ENCODE measurements around the gene NRCAM. TPM values are rescaled to one million over a fixed set of nuclear protein-coding genes. Genes with fewer than 3 reads are reported as not detected.

The NRCAM gene
- total and polyA plus RNA-seq, 2 of the 13 experiments (the other 11 are each of a cell fraction or from before 2014, with no cell fraction given) = 0.31 to 0.33 TPM

DNA sequence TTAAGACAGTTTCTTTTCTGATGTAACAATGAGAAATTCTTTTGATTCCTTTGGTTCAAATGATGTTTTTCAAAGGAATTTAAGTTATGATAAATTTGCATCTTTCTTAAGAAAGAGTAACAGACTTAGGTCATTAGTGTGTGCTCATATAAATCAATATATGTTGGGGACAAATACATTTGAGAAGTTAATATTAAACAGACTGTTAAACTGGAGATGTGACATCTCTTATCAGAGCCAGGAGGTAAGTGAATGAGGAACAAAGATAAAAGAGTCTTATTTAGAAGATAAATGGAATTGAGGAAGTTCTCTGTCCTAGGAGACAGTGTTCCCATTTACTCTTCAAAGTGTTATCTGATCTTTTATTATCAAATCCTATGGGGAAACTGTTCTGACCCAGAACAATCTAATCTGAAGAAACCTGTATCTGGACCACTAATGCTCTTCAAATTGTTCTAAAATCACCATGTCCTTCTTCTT is 221.2 kb downstream of the NRCAM start (continued):
- TF ChIP-seq, protein P1, sequence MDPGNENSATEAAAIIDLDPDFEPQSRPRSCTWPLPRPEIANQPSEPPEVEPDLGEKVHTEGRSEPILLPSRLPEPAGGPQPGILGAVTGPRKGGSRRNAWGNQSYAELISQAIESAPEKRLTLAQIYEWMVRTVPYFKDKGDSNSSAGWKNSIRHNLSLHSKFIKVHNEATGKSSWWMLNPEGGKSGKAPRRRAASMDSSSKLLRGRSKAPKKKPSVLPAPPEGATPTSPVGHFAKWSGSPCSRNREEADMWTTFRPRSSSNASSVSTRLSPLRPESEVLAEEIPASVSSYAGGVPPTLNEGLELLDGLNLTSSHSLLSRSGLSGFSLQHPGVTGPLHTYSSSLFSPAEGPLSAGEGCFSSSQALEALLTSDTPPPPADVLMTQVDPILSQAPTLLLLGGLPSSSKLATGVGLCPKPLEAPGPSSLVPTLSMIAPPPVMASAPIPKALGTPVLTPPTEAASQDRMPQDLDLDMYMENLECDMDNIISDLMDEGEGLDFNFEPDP (CRISPR knock-in tag; conservative IDR thresholded peaks at IDR 0.05) = no peak
- TF ChIP-seq RARG (CRISPR knock-in tag; IDR thresholded peaks at IDR 0.05; ENCODE audit: low read depth) = no peak

GRCh38 chr7:108234281-108234680 is 222.0 kb downstream of the NRCAM start:
- Histone ChIP-seq H3K27me3 (ENCODE audit: control insufficient read depth in 1 of 2, insufficient read depth in 2 of 2, low read length in 2 of 2) (peaks cover 0 to 1% of the 10 kb centered on the region in 2 experiments; a peak in 1 of 5 replicates), H3K4me3 (replicated peaks in 1 of 3; ENCODE audit: insufficient read depth in 1 of 3, low read depth in 2 of 3, low read length in 3 of 3) (no peak overlapping the region), H3K36me3 (replicated peaks in 1 of 2; ENCODE audit: control insufficient read depth in 1 of 2, insufficient read depth in 2 of 2, low read length in 2 of 2) (no peaks in the 10 kb centered on the region), H3K27ac (ENCODE audit: extremely low read length, insufficient read depth, low read length) (no peak overlapping the region), H3K4me1 (ENCODE audit: insufficient read depth, low read length) (peaks cover 22% of the 10 kb centered on the region), H4K20me1 (ENCODE audit: insufficient read depth, low read length) (no peaks in the 10 kb centered on the region), H3K79me2 (ENCODE audit: insufficient read depth, low read length) (no peaks in the 10 kb centered on the region), H2AFZ (ENCODE audit: low read length) (no peak overlapping the region), H3K9ac (ENCODE audit: insufficient read depth, low read depth, low read length) (no peak overlapping the region), H3K4me2 (ENCODE audit: low read depth, low read length) (no peak overlapping the region), H3K9me3 (ENCODE audit: low read length) (no peaks in the 10 kb centered on the region)
- FAIRE-seq (no peak), DNase-seq (ENCODE audit: low spot score) (no peak), ATAC-seq (no peak)
- WGBS (ENCODE audit: low lambda C conversion rate) = 44% methylated on average over 2 of the region's 2 CpGs
- BruUV-seq (replicated peaks) = no TSS peak
- ChIA-PET POLR2A (no interaction called here), CTCF (ENCODE audit: low intra/inter-chr PET ratio, low total read pairs) (no interaction called here)
- intact Hi-C loops (cut with micrococcal nuclease; ENCODE audit: unreplicated experiment) = no loop called here
- in situ Hi-C loops (cut with HindIII; ENCODE audit: extremely low pct_ligation_motif_present, low pct_unique_long_range_greater_than_20kb) = no loop called here
- TF ChIP-seq ZNF343 (CRISPR knock-in tag; IDR thresholded peaks at IDR 0.05) (no peak), ZNF101 (CRISPR knock-in tag; IDR thresholded peaks at IDR 0.05; ENCODE audit: borderline replicate concordance, low read depth) (no peak), MTA3 (CRISPR knock-in tag; IDR thresholded peaks at IDR 0.05) (no peak), ZNF850 (CRISPR knock-in tag; conservative IDR thresholded peaks at IDR 0.05) (no peak), XBP1 (CRISPR knock-in tag; IDR thresholded peaks at IDR 0.05) (no peak), GATAD1 (CRISPR knock-in tag; IDR thresholded peaks at IDR 0.05) (no peak), CEBPG (CRISPR knock-in tag; IDR thresholded peaks at IDR 0.05) (no peak), SALL2 (CRISPR knock-in tag; IDR thresholded peaks at IDR 0.05) (no peak), SOX13 (IDR thresholded peaks at IDR 0.05) (no peak), SOX13 (CRISPR knock-in tag; conservative IDR thresholded peaks at IDR 0.05 in 1 of 2, IDR thresholded peaks at IDR 0.05 in 1 of 2) (no peak)
- TF ChIP-seq, protein P2, sequence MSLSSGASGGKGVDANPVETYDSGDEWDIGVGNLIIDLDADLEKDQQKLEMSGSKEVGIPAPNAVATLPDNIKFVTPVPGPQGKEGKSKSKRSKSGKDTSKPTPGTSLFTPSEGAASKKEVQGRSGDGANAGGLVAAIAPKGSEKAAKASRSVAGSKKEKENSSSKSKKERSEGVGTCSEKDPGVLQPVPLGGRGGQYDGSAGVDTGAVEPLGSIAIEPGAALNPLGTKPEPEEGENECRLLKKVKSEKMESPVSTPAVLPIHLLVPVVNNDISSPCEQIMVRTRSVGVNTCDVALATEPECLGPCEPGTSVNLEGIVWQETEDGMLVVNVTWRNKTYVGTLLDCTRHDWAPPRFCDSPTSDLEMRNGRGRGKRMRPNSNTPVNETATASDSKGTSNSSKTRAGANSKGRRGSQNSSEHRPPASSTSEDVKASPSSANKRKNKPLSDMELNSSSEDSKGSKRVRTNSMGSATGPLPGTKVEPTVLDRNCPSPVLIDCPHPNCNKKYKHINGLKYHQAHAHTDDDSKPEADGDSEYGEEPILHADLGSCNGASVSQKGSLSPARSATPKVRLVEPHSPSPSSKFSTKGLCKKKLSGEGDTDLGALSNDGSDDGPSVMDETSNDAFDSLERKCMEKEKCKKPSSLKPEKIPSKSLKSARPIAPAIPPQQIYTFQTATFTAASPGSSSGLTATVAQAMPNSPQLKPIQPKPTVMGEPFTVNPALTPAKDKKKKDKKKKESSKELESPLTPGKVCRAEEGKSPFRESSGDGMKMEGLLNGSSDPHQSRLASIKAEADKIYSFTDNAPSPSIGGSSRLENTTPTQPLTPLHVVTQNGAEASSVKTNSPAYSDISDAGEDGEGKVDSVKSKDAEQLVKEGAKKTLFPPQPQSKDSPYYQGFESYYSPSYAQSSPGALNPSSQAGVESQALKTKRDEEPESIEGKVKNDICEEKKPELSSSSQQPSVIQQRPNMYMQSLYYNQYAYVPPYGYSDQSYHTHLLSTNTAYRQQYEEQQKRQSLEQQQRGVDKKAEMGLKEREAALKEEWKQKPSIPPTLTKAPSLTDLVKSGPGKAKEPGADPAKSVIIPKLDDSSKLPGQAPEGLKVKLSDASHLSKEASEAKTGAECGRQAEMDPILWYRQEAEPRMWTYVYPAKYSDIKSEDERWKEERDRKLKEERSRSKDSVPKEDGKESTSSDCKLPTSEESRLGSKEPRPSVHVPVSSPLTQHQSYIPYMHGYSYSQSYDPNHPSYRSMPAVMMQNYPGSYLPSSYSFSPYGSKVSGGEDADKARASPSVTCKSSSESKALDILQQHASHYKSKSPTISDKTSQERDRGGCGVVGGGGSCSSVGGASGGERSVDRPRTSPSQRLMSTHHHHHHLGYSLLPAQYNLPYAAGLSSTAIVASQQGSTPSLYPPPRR (CRISPR knock-in tag; IDR thresholded peaks at IDR 0.05; ENCODE audit: borderline replicate concordance) = no peak
- TF ChIP-seq, protein P3, sequence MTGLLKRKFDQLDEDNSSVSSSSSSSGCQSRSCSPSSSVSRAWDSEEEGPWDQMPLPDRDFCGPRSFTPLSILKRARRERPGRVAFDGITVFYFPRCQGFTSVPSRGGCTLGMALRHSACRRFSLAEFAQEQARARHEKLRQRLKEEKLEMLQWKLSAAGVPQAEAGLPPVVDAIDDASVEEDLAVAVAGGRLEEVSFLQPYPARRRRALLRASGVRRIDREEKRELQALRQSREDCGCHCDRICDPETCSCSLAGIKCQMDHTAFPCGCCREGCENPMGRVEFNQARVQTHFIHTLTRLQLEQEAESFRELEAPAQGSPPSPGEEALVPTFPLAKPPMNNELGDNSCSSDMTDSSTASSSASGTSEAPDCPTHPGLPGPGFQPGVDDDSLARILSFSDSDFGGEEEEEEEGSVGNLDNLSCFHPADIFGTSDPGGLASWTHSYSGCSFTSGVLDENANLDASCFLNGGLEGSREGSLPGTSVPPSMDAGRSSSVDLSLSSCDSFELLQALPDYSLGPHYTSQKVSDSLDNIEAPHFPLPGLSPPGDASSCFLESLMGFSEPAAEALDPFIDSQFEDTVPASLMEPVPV (CRISPR knock-in tag; IDR thresholded peaks at IDR 0.05) = no peak

Data from HepG2 (cell line).